PC-9 (cell line): ENCODE results near the gene ADRB1. TPM values are rescaled to one million over a fixed set of nuclear protein-coding genes. Genes with fewer than 3 reads are reported as not detected.

ENCODE experiments used
- BruUV-seq: library from RNA; stranded (reverse); fragments of 400-500 nt; replicated peaks from 2 replicates; lab custom pipeline; 2021; lab: Mats Ljungman, UMichigan
- CTCF ChIA-PET: fragments of 300-600 bp; sonication (Branson Sonifier 250); formaldehyde crosslinking; loops from one replicate; lab custom pipeline; 2022; ENCODE audit warnings: antibody characterized with exemption; lab: Charles Lee
- POLR2A ChIA-PET: fragments of 300-600 bp; sonication (Branson Sonifier 250); formaldehyde crosslinking; loops from one replicate; lab custom pipeline; 2022; ENCODE audit warnings: antibody characterized with exemption; ENCODE audit not compliant: unreplicated experiment; lab: Charles Lee
- DNase-seq, 2 experiments: peaks; one replicate each; pipeline versions ENCODE4 v3.0.0 to v3.0.0-alpha.2; 2015 to 2022; ENCODE audit warnings: mixed read lengths in 1 of 2
- H2AFZ ChIP-seq: fragments of 200-600 bp; sonication (generic); 2 replicates; pipeline ENCODE4 v1.8.1; 2017; ENCODE audit warnings: antibody characterized with exemption
- H3F3A ChIP-seq: fragments of 200-600 bp; sonication (generic); 2 replicates; pipeline ENCODE4 v1.8.1; 2017; ENCODE audit warnings: antibody characterized with exemption, mild to moderate bottlenecking, low read depth; ENCODE audit not compliant: insufficient read depth
- H3K27ac ChIP-seq: fragments of 200-600 bp; sonication (generic); 2 replicates; pipeline ENCODE4 v1.6.1; 2016; ENCODE audit warnings: mixed run types
- H3K27me3 ChIP-seq: fragments of 200-600 bp; sonication (generic); 2 replicates; pipeline ENCODE4 v1.6.1; 2016; ENCODE audit warnings: low read depth, mixed run types; ENCODE audit not compliant: insufficient read depth
- H3K36me3 ChIP-seq: fragments of 200-600 bp; sonication (generic); 2 replicates; pipeline ENCODE4 v1.6.1; 2016; ENCODE audit warnings: low read depth, mixed run types
- H3K4me1 ChIP-seq: fragments of 200-600 bp; sonication (generic); replicated peaks from 2 replicates; pipeline ENCODE4 v1.6.1; 2016; ENCODE audit warnings: mixed run types; ENCODE audit not compliant: insufficient read depth
- H3K4me2 ChIP-seq: fragments of 200-600 bp; sonication (generic); 2 replicates; pipeline ENCODE4 v1.6.1; 2017; ENCODE audit warnings: mixed run types
- H3K4me3 ChIP-seq: fragments of 200-600 bp; sonication (generic); 2 replicates; pipeline ENCODE4 v1.6.1; 2016; ENCODE audit warnings: mixed run types
- H3K79me2 ChIP-seq: fragments of 200-600 bp; sonication (generic); 2 replicates; pipeline ENCODE4 v1.6.1; 2017; ENCODE audit warnings: low read depth, mixed run types
- H3K9me2 ChIP-seq: fragments of 200-600 bp; sonication (generic); 2 replicates; pipeline ENCODE4 v1.8.1; 2017; ENCODE audit warnings: mild to moderate bottlenecking; ENCODE audit not compliant: insufficient read depth
- H3K9me3 ChIP-seq: fragments of 200-600 bp; sonication (generic); 2 replicates; pipeline ENCODE4 v1.8.1; 2016; ENCODE audit warnings: low read depth; ENCODE audit not compliant: insufficient read depth
- H4K20me1 ChIP-seq: fragments of 200-600 bp; sonication (generic); 2 replicates; pipeline ENCODE4 v1.8.1; 2017; ENCODE audit not compliant: insufficient read depth
- EZH2 ChIP-seq: fragments of 200-600 bp; sonication (generic); IDR thresholded peaks from 2 replicates; pipeline ENCODE4 v1.8.0; 2017; ENCODE audit warnings: antibody characterized with exemption, low read depth
- intact Hi-C: fragments of 100-400 bp; cut with micrococcal nuclease; formaldehyde crosslinking; loops from one replicate; pipeline ENCODE4 v1.10.0; 2022; ENCODE audit not compliant: unreplicated experiment
- total RNA-seq: library from RNA; stranded (reverse); gene quantifications from 2 replicates; pipeline ENCODE4 v1.2.3, GENCODE V29; 2021
- TF ChIP-seq, protein P1 (sequence below): fragments of 200-600 bp; sonication (generic); conservative IDR thresholded peaks from 2 replicates; pipeline ENCODE4 v1.6.1; 2017; ENCODE audit warnings: mixed run types, antibody characterized with exemption, mild to moderate bottlenecking, moderate library complexity

ADRB1 gene
- total RNA-seq, 1 experiment from 2014 or later, result 0.48 TPM

DNA sequence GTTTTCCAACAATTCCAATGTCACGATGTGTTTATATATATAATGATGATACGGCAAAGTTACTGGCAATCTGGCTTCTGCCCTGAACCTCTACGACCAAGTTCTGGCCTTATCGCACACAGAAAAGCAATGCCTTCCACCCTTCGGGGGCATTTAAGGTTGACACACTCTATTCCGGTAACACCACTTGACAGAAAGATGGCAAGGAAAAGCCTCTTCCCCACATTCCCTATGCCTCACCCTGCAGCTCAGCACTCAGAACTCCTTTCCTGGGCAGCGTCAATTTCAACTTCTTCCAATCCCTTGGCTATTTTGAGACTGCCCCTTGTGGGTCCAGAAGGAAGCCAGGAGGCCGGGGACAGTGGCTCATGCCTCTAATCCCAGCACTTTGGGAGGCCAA lies 2.5 kb upstream of the ADRB1 start:
- no peak for TF ChIP-seq EZH2
- TF ChIP-seq, protein P1, sequence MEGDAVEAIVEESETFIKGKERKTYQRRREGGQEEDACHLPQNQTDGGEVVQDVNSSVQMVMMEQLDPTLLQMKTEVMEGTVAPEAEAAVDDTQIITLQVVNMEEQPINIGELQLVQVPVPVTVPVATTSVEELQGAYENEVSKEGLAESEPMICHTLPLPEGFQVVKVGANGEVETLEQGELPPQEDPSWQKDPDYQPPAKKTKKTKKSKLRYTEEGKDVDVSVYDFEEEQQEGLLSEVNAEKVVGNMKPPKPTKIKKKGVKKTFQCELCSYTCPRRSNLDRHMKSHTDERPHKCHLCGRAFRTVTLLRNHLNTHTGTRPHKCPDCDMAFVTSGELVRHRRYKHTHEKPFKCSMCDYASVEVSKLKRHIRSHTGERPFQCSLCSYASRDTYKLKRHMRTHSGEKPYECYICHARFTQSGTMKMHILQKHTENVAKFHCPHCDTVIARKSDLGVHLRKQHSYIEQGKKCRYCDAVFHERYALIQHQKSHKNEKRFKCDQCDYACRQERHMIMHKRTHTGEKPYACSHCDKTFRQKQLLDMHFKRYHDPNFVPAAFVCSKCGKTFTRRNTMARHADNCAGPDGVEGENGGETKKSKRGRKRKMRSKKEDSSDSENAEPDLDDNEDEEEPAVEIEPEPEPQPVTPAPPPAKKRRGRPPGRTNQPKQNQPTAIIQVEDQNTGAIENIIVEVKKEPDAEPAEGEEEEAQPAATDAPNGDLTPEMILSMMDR, result no peak
- no peak overlapping the region for H2AFZ ChIP-seq
- peaks cover 11% of the 10 kb centered on the region; the same call in 1 of the 2 replicates for H3F3A ChIP-seq
- intact Hi-C loops, result no loop called here
- H3K27me3 ChIP-seq, result no peaks in the 10 kb centered on the region
- H3K27ac ChIP-seq, result no peak overlapping the region
- H3K4me3 ChIP-seq, result no peak overlapping the region
- H3K4me1 ChIP-seq, result peaks cover 16% of the 10 kb centered on the region
- POLR2A ChIA-PET, result no interaction called here
- no peaks in the 10 kb centered on the region for H3K36me3 ChIP-seq
- no peaks in the 10 kb centered on the region for H3K9me3 ChIP-seq
- H3K9me2 ChIP-seq, result no peaks in the 10 kb centered on the region
- no peaks in the 10 kb centered on the region for H3K79me2 ChIP-seq
- no peak for DNase-seq
- CTCF ChIA-PET, result no interaction called here
- no TSS peak for BruUV-seq
- H3K4me2 ChIP-seq, result no peak overlapping the region
- H4K20me1 ChIP-seq, result no peaks in the 10 kb centered on the region

DNA sequence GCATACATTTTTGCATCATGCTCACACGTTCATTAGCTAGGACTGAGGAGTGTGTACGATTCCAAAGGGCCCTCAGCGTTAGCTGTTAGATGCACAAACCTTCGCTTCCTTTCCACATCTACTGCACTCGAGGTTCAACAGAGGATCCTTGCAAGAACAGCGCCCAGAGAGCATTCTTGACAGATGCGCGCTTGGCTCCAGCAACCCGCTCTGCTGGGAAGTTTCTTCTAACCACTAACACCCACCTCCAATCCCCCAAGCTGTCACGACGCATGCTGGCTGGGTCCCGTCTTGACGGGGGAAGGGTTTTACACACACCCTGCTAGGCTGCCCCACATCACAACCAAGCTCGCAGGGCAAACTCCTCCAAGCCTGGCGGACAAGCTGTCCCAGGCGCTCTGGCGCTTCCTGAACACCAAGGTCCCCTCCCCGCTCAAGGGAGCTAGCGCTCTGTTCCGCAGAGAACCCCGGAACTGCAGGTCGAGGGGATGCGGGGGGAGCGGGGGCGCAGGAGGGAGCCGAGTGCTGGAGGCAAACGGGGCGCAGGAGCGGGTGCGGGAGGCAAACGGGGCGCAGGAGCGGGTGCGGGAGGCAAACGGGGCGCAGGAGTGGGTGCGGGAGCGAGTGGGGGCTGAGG lies 653 bp upstream of the ADRB1 start:
- H3K36me3 ChIP-seq, result no peaks in the 10 kb centered on the region
- no peaks in the 10 kb centered on the region for H3K79me2 ChIP-seq
- no peaks in the 10 kb centered on the region for H3K9me2 ChIP-seq
- peak in 1 of 2 experiments; percentile 26 for DNase-seq
- no TSS peak for BruUV-seq
- intact Hi-C loops, result loop anchor here (1.0 kb wide), 1 partner anchor 85 kb away; no protein-coding TSS in a partner anchor
- peaks cover 12% of the 10 kb centered on the region for H3K4me1 ChIP-seq
- peak overlapping the region; percentile 77 for H2AFZ ChIP-seq
- H3K4me2 ChIP-seq, result peak overlapping the region; percentile 90
- POLR2A ChIA-PET, result interaction anchor here (0.5 kb wide), 1 partner anchor 23 kb away, joined by 4 read pairs; no protein-coding TSS in a partner anchor
- H3F3A ChIP-seq, result peaks cover 11% of the 10 kb centered on the region; the same call in 1 of the 2 replicates
- H3K4me3 ChIP-seq, result peak overlapping the region; percentile 71
- no peaks in the 10 kb centered on the region for H3K27me3 ChIP-seq
- H3K27ac ChIP-seq, result no peak overlapping the region
- TF ChIP-seq, protein P1, result no peak
- CTCF ChIA-PET, result interaction anchor here (0.6 to 1.1 kb wide), 2 partner anchors 56 to 60 kb away, joined by 4 to 7 read pairs; no protein-coding TSS in a partner anchor
- no peaks in the 10 kb centered on the region for H3K9me3 ChIP-seq
- H4K20me1 ChIP-seq, result no peaks in the 10 kb centered on the region

DNA sequence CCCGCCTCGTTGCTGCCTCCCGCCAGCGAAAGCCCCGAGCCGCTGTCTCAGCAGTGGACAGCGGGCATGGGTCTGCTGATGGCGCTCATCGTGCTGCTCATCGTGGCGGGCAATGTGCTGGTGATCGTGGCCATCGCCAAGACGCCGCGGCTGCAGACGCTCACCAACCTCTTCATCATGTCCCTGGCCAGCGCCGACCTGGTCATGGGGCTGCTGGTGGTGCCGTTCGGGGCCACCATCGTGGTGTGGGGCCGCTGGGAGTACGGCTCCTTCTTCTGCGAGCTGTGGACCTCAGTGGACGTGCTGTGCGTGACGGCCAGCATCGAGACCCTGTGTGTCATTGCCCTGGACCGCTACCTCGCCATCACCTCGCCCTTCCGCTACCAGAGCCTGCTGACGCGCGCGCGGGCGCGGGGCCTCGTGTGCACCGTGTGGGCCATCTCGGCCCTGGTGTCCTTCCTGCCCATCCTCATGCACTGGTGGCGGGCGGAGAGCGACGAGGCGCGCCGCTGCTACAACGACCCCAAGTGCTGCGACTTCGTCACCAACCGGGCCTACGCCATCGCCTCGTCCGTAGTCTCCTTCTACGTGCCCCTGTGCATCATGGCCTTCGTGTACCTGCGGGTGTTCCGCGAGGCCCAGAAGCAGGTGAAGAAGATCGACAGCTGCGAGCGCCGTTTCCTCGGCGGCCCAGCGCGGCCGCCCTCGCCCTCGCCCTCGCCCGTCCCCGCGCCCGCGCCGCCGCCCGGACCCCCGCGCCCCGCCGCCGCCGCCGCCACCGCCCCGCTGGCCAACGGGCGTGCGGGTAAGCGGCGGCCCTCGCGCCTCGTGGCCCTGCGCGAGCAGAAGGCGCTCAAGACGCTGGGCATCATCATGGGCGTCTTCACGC lies 825 bp downstream of the ADRB1 start:
- no peak overlapping the region for H3K4me3 ChIP-seq

More for the DNA sequence above, 825 bp downstream of the ADRB1 start:
- H3K4me1 ChIP-seq, result no peaks in the 10 kb centered on the region
- no peaks in the 10 kb centered on the region for H3K27me3 ChIP-seq
- no peak overlapping the region for H3K4me2 ChIP-seq
- no peaks in the 10 kb centered on the region for H4K20me1 ChIP-seq
- H3K9me3 ChIP-seq, result no peaks in the 10 kb centered on the region
- intact Hi-C loops, result no loop called here
- H3K9me2 ChIP-seq, result no peaks in the 10 kb centered on the region
- H3K36me3 ChIP-seq, result no peaks in the 10 kb centered on the region
- no peak for TF ChIP-seq EZH2
- TF ChIP-seq, protein P1, result no peak
- BruUV-seq, result no TSS peak
- no peak overlapping the region for H3K27ac ChIP-seq
- ChIA-PET CTCF (no interaction called here), POLR2A (no interaction called here)
- H3K79me2 ChIP-seq, result no peaks in the 10 kb centered on the region
- no peaks in the 10 kb centered on the region for H3F3A ChIP-seq
- no peak for DNase-seq
- no peak overlapping the region for H2AFZ ChIP-seq
